ENCODE measurements around the gene IGFLR1.

The IGFLR1 gene

DNA sequence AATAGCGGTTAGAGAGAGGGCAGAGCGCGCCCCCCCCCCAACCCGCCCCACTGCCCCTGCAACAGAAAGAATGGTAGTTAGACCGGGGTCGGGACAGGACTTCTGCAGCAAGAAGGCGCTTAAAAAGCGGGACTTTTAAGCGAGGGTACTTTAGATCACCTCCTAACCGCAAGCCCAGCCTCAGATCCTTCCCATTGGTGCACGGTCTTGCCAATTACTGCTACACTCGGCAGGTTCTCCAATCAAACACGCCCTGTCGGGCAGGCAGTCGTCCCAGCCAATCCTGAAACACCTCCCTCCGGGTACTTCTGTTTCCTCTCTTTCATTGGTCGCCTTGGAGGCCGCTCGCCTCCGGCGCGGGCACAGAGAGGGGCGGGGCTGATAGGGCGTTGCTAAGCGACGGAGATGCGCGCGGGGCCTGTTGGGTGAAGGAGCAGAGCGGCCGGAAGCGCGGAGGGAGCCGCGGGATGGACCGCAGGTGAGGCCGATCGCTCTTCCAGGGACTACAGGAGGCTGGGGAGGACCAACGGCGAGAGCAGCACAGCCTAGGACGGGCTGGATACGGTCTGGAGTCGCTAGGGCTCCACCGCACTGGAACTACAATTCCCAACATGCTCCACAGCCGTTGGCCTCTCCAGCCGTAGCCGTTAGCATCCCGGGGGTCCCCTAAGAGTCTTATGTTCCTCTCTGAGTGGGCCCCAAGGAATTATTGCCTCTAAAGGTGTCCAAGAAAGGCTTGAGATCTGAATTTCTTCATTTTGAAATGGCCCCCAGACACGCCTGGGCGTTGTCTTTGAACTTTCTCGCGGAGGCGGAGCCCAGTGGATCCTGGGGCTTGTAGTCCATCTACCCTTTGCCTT is 15.7 kb upstream of the IGFLR1 start, which contains the start of gene PROSER3:
Gene PROSER3, plus strand, starts transcription at position 428 of the 860 bp plus-strand sequence. Its CDS starts 40 bp downstream, at position 468.
- H3K9me3 ChIP-seq (ENCODE audit: control insufficient read depth, low read length), result no peaks in the 10 kb centered on the region
- H3K9ac ChIP-seq (ENCODE audit: low read length), result peak within 1 kb of the TSS; percentile 92
- H3K4me3 ChIP-seq (ENCODE audit: low read length), result peak within 1 kb of the TSS; percentile 91
- H3K27me3 ChIP-seq (ENCODE audit: control insufficient read depth, insufficient read depth, low read length), result peaks cover 18% of the 10 kb centered on the region
- peaks cover 37% of the 10 kb centered on the region for H3K4me1 ChIP-seq (ENCODE audit: control insufficient read depth, insufficient read depth, low read length)
- peaks cover 7% of the 10 kb centered on the region for H3K36me3 ChIP-seq (ENCODE audit: control insufficient read depth, insufficient read depth, low read length)

DNA sequence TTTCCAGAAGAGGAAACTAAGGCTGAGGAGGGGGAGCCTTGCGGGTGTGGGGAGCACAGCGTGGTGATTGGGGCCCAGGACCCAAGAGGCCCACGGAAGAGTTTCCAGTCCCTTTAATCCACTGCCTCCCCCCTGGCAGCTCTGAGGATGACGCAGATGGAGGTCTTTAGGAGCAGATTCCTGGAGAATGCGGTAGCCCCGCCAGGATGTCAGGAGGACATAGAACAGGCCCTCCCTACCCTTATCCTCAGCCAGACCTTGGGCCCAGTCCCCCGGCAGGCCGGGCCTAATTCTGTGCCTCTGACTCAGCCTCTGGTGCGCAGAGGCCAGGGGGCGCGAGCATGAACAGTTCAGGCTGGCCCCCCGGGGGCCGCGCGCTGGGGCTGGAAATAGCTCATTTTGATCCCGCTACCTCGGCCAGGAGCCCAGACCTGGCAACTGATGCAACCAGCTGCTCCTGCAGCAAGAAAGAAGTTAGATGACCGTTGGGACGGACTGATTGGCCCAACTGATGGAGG is 15.0 kb upstream of the IGFLR1 start:
- Histone ChIP-seq H3K9me3 (ENCODE audit: control insufficient read depth, low read length) (no peaks in the 10 kb centered on the region), H3K4me3 (ENCODE audit: low read length) (peak overlapping the region; percentile 25), H3K4me1 (ENCODE audit: control insufficient read depth, insufficient read depth, low read length) (peaks cover 37% of the 10 kb centered on the region), H3K27me3 (ENCODE audit: control insufficient read depth, insufficient read depth, low read length) (peaks cover 18% of the 10 kb centered on the region), H3K36me3 (ENCODE audit: control insufficient read depth, insufficient read depth, low read length) (peaks cover 12% of the 10 kb centered on the region), H3K9ac (ENCODE audit: low read length) (peak overlapping the region; percentile 54)

- Histone ChIP-seq H3K36me3 (ENCODE audit: control insufficient read depth, insufficient read depth, low read length) (peaks cover 12% of the 10 kb centered on the region), H3K9ac (ENCODE audit: low read length) (peak within 1 kb of the TSS; percentile 54), H3K9me3 (ENCODE audit: control insufficient read depth, low read length) (no peaks in the 10 kb centered on the region), H3K27me3 (ENCODE audit: control insufficient read depth, insufficient read depth, low read length) (peaks cover 18% of the 10 kb centered on the region), H3K4me3 (ENCODE audit: low read length) (peak within 1 kb of the TSS; percentile 25), H3K4me1 (ENCODE audit: control insufficient read depth, insufficient read depth, low read length) (peaks cover 37% of the 10 kb centered on the region)
Observed at GRCh38 chr19:35756377-35757230, 14.4 kb upstream of the IGFLR1 start, which contains the start of gene HSPB6. Gene HSPB6, minus strand, starts transcription at chr19:35757029. Its CDS starts 21 bp downstream, at chr19:35757008.

DNA sequence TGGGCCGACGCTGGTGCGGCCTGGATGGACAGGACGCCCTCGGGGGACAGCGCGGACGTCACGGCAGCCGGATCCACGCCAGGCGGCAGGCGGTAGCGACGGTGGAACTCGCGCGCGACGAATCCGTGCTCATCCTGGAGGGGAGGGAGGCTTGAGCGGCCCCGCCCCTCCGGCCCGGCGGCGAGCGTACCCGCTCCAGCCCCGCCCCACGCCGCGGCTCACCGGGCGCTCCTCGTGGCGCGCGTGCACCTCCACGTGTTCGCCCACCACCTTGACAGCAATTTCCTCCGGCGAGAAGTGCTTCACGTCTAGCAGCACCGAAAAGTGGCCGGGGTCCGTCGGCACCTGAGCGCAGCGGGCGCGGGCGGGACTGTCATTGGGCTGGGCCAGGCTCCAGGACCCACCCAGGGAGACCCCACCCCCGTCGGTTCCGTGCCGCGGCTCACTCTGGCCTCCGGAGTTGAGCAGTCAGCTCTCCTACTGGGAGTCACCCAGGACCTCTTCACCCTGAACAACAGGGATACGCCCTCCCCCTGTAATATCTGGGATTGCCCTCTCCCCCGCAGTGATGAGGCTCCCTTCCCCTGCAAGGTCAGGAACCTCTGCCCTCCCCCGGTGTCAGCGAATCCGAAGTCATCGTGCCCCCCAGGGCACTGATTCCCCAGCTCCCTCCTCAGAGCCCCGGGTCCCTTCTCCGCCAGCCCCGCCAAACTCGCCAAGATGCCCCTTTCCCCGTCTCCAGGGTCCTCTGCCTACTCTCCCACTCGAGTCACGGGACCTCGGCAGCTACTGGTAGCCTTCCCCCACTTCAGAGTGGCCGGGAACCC is 13.5 kb upstream of the IGFLR1 start:
- Histone ChIP-seq H3K9me3 (ENCODE audit: control insufficient read depth, low read length) (no peaks in the 10 kb centered on the region), H3K27me3 (ENCODE audit: control insufficient read depth, insufficient read depth, low read length) (peaks cover 18% of the 10 kb centered on the region), H3K4me3 (ENCODE audit: low read length) (peak overlapping the region; percentile 8), H3K4me1 (ENCODE audit: control insufficient read depth, insufficient read depth, low read length) (peaks cover 37% of the 10 kb centered on the region), H3K36me3 (ENCODE audit: control insufficient read depth, insufficient read depth, low read length) (peaks cover 12% of the 10 kb centered on the region), H3K9ac (ENCODE audit: low read length) (peak overlapping the region; percentile 50)

GRCh38 chr19:35755131-35755549 is 12.9 kb upstream of the IGFLR1 start:
- no peak overlapping the region for H3K4me3 ChIP-seq (ENCODE audit: low read length)
- no peaks in the 10 kb centered on the region for H3K9me3 ChIP-seq (ENCODE audit: control insufficient read depth, low read length)
- H3K27me3 ChIP-seq (ENCODE audit: control insufficient read depth, insufficient read depth, low read length), result peaks cover 18% of the 10 kb centered on the region
- H3K9ac ChIP-seq (ENCODE audit: low read length), result peak overlapping the region; percentile 50
- H3K36me3 ChIP-seq (ENCODE audit: control insufficient read depth, insufficient read depth, low read length), result peaks cover 12% of the 10 kb centered on the region
- peaks cover 37% of the 10 kb centered on the region for H3K4me1 ChIP-seq (ENCODE audit: control insufficient read depth, insufficient read depth, low read length)

- H3K9me3 ChIP-seq (ENCODE audit: control insufficient read depth, low read length), result no peaks in the 10 kb centered on the region
- H3K4me1 ChIP-seq (ENCODE audit: control insufficient read depth, insufficient read depth, low read length), result peaks cover 37% of the 10 kb centered on the region
- H3K36me3 ChIP-seq (ENCODE audit: control insufficient read depth, insufficient read depth, low read length), result peaks cover 12% of the 10 kb centered on the region
- H3K9ac ChIP-seq (ENCODE audit: low read length), result no peak overlapping the region
- H3K4me3 ChIP-seq (ENCODE audit: low read length), result no peak overlapping the region
- peaks cover 18% of the 10 kb centered on the region for H3K27me3 ChIP-seq (ENCODE audit: control insufficient read depth, insufficient read depth, low read length)
Observed at GRCh38 chr19:35754370-35755130, 12.3 kb upstream of the IGFLR1 start.

- no peak overlapping the region for H3K9ac ChIP-seq (ENCODE audit: low read length)
- no peaks in the 10 kb centered on the region for H3K9me3 ChIP-seq (ENCODE audit: control insufficient read depth, low read length)
- no peak overlapping the region for H3K4me3 ChIP-seq (ENCODE audit: low read length)
- H3K27me3 ChIP-seq (ENCODE audit: control insufficient read depth, insufficient read depth, low read length), result peaks cover 18% of the 10 kb centered on the region
- peaks cover 12% of the 10 kb centered on the region for H3K36me3 ChIP-seq (ENCODE audit: control insufficient read depth, insufficient read depth, low read length)
- H3K4me1 ChIP-seq (ENCODE audit: control insufficient read depth, insufficient read depth, low read length), result peaks cover 36% of the 10 kb centered on the region
Observed at GRCh38 chr19:35753634-35754369, 11.6 kb upstream of the IGFLR1 start.

- H3K36me3 ChIP-seq (ENCODE audit: control insufficient read depth, insufficient read depth, low read length), result peaks cover 12% of the 10 kb centered on the region
- H3K4me1 ChIP-seq (ENCODE audit: control insufficient read depth, insufficient read depth, low read length), result peaks cover 37% of the 10 kb centered on the region
- H3K27me3 ChIP-seq (ENCODE audit: control insufficient read depth, insufficient read depth, low read length), result peaks cover 18% of the 10 kb centered on the region
- H3K4me3 ChIP-seq (ENCODE audit: low read length), result no peak overlapping the region
- H3K9ac ChIP-seq (ENCODE audit: low read length), result no peak overlapping the region
- H3K9me3 ChIP-seq (ENCODE audit: control insufficient read depth, low read length), result no peaks in the 10 kb centered on the region
Observed at GRCh38 chr19:35752746-35753350, 10.6 kb upstream of the IGFLR1 start.

DNA sequence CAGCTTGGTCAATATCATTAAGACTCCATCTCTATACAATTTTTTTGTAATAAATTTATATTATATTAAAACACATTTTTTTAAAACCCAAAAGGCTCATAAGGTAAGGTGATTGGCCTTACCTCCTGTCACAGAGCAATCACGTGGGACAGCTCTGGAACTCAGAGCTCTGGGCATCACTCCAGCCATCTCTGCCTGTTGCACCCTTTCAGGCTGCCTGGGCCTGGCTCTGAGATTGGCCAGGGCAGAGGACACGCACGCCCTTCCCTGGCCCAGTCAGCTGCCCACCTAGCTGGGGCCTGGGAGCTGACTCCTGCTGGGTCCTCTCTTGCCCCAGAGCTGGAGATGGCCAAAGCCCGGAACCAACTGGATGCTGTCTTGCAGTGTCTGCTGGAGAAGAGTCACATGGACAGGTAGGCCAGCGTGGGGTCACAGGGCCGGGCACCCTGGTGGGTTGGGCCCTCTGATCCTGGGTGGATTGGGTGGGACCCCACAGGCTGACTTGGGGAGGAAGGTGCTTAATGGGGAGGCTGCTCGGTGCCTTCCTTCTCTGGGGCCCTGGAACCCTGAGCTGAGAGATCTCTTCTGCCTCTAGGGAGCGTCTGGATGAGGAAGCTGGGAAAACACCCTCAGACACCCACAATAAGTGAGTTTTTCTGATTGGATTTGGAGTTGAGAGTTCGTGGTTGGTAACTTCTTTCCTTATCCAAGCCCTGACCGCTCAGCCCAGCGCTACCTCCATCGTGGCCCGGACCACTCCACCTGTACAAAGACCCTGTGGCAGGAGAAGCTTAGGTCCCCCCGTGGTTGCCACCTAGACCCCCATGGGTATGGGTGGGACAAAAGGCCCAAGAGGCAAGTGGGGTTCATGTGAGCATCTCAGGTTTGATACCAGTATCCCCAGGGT is 9.8 kb upstream of the IGFLR1 start:
- no peak overlapping the region for H3K9ac ChIP-seq (ENCODE audit: low read length)
- peaks cover 12% of the 10 kb centered on the region for H3K36me3 ChIP-seq (ENCODE audit: control insufficient read depth, insufficient read depth, low read length)
- no peak overlapping the region for H3K4me3 ChIP-seq (ENCODE audit: low read length)
- no peaks in the 10 kb centered on the region for H3K9me3 ChIP-seq (ENCODE audit: control insufficient read depth, low read length)
- peaks cover 35% of the 10 kb centered on the region for H3K4me1 ChIP-seq (ENCODE audit: control insufficient read depth, insufficient read depth, low read length)
- peaks cover 18% of the 10 kb centered on the region for H3K27me3 ChIP-seq (ENCODE audit: control insufficient read depth, insufficient read depth, low read length)

All from mucosa of stomach (tissue), 1 donor.